ENCODE data around the gene TRIM62.

The TRIM62 gene

DNA sequence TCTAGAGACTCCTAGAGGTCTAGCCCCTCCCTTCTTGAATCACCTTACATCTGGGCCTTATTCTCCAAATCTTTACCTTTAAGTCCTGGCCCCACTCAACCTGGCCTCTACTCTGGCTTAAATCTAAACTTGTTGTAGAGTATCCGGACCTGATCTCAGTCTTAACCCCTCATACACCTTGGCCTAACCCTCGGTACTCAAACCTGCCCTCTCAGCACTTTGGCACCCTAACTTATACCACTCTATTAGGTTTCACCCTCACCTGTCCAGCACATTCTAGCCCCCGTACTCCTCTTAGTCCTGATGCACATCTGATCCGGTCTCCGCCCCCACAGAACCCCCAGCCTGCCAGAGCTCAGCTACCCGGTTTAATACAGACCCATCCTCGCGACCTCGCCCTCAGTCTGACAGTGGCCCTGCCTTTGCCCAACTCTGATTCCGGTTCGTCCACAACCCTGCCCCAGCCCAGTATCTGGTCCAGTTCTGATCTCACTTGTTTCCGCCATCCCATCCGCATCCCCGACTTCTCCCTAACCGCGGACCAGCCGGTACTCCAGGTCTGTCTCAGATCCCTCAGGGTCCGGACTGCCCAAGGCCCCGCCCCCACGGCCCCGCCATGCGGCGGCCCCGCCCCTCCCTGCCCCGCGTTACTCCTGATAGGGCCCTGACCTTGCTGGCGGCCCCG lies 1.5 kb downstream of the TRIM62 start:
- no peak for DNase-seq

- DNase-seq: no peak
These were observed 2.9 kb downstream of the TRIM62 start for GRCh38 chr1:33178836-33179439.

DNA sequence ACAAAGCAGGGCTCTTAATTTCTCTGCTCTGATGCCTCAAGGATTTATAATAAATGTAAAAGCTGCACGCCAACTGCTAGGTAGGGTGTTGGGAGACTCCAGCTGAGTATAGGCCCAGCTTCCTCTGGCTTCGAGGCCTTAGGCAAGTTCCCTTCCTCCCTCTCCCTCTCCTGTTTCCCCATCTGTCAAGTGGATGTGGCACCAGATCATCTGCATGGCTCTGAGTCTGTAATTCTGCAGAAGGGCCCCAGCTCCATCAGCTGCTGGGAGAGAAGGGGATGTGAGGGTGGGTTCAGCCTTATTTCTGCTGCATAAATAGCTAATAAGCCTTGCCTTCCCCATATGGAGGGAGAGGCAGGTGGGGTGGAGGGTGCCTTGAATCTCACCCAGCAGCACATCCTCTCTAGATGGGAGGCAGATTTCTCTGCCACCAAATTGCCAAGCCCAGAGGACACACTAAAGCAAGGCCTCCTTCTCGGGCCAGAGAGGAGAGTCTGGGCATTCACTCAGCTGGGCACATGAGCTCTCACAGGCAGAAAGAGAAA lies 3.8 kb downstream of the TRIM62 start:
- DNase-seq: no peak

GRCh38 chr1:33176887-33177286 lies 5.0 kb downstream of the TRIM62 start:
- no peak for DNase-seq

- no peak for DNase-seq
These were observed 5.4 kb downstream of the TRIM62 start for GRCh38 chr1:33176362-33176850.

GRCh38 chr1:33175865-33176264 lies 6.0 kb downstream of the TRIM62 start:
- no peak for DNase-seq

DNA sequence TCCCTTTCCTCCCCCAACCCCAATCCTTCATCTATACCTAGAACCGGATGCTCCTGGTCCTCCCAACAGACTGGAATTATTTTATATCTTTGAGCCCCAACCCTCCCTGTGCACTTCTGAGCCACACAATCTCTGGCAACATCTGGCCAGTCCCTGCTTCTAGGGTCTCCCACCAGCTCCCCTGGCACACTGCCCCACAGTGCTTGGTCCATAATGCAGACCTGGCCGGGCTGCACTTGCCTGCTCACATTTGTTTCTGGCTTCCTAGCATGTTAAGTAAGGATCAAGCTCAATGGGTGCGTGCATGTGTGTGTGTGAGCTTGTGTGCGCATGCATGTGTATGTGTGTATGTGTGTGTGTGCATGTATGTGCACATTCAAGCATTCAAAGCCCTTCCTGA lies 8.8 kb downstream of the TRIM62 start:
- no peak for DNase-seq

DNA sequence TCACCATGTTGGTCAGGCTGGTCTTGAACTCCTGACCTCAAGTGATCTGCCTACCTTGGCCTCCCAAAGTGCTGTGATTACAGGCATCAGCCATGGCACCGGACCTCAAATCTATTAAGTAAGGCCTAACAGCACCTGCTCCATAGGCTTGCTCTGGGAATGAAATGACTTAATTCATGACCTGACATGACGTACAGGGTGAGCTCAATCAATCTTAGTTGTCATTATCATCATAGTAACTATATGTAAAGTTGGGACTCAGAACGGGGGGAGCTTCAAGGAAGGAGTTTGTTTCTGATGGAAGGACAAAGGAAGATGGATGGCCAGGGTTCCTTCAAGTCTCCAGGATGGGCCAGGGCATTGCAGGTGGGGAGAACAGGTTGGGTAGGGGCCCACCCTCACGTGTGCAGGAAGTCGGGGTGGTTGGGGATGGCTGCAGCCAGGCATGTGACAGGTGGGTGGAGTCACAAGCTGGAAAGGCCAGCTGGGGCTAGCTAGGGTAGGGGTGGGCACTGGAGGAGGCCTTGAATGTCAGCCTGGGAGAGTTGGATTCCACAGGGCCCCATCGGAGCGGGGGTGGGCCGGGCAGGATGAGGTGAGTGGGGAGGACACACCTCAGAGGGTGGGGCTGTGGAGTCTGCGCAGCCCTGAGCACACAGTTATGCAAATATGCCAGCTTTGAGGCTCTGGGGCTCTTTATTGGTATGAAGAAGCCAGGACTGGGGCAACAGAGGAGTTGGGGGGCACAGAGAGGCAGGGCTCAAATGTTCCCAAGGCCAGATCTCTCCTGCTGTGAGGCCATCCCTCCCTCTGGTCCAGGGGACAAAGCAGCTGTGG lies 9.6 kb downstream of the TRIM62 start:
- no peak for DNase-seq

GRCh38 chr1:33170351-33171274 lies 11.2 kb downstream of the TRIM62 start:
- DNase-seq: no peak

DNA sequence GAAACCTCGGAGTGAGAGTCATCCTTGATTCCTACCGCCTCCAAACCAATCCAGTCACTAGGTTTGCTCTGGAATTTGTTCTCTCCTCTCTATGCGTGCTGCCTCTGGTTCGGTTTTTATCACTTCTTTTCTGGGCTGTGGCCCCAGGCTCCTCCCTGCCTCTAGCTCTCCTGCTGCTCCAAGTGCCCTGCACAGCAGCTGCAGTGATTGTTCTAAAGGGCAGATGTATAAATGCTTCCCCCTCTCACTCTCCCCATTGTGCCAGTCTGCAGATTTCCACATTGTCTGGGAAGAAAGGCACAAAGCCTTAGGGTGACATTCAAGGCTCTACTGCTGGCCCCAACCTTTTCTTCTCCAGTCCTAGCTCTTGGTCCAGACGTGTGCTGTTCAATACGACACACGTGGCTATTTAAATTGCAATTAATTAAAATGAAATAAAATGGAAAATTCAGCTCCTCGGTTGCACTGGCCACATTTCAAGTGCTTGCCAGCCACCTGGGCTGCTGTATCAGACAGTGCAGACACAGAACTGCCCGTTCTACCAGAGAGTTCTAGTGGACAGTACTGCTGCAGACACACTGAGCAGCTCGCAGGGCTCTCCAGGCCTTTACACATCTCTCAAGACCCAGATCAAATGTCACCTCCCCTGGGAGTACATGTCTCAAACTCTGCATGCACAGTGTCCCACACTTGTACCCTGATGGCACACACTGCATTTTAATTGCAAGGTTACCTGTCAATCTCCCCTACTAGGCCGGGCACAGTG lies 12.4 kb downstream of the TRIM62 start:
- no peak for DNase-seq

DNA sequence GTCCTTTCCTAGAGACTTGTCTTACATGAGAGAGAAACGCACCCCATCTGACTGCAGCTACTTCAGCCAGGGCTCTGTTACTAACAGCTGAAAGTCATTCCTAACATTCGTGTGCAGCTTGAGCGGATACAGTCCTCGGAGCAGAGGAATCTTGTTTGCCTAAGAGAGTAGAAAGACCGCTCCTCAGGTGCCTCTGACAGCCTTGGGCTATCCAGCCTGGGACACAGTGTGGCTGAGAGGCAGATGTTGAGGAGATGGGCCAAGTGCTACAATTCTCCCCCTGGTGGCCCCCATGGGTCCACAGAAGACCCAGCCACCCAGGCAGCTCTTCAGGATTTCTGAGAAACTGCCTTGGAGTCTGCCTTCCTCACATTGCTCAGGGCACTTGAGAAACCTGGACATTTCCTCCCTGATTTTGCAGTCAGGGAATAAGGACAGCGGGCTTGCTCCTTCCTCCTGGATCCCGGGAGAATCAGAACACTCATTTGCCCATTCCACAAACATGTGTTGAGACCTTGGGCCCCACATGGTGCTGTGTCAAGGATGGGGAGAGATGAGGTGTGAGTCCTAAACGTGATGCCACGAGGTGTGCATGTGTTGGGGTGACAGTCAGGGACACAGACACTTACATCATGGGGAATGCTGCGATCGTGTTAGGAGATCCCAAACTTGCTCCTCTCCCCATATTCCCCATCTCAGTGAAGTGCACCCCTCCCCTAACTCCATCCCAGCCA lies 13.1 kb downstream of the TRIM62 start:
- no peak for DNase-seq

DNA sequence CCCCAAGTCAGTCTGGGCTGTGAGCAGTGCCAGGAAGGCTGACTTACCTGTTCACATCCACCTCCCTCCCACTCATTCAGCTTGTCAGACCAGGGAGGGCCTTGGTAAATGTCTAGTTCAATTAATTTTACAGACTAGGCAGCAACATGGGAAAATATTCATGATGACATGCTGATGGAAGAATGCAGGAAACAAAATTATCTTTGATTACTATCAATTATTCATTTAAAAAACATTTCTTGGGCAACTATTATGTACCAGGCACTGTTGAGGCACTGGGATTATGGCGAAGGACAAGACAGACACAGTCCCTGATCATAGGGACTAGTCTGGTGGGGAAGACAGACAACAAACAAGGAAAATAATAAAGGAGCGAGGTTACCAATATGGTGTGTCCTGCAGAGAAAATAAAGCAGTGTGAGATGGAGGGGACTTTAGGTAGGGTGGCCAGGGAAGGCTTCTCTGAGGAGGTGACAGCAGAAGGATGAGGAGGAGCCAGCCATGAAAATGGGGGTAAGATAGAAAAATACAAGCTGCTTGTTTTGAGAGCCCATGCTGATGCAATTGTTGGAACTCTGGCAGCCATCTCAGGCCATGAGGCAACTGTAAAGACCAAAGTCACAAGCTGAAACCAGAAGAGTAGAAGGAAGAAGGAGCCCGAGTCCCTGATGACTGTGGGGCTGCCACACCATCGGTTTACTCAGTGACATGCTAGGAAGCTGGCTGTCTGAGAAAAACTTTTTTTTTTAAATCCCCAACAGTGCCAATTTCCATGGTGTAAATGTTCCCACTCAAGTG lies 14.0 kb downstream of the TRIM62 start:
- DNase-seq: no peak

GRCh38 chr1:33165809-33166208 lies 16.0 kb downstream of the TRIM62 start:
- no peak for DNase-seq

DNA sequence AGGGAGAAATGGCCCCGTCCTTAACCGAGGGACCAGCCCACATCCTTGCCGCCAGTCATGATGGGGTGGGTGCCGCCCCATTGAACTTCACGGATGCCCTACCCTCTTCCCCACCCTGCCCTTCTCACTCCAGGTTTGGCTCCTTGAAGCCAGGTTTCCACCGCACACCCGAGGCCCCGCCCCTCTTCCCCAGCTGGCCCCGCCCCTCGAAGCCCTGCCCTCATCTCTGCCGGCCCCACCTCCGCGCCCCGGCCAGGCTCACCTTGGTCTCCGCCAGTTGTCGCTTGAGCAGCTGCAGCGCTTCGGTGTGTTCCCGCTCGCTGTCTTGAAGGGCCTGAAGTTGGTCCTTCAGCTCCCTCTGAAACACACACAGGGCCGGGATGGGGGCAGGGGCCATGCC lies 16.6 kb downstream of the TRIM62 start:
- DNase-seq: no peak

DNA sequence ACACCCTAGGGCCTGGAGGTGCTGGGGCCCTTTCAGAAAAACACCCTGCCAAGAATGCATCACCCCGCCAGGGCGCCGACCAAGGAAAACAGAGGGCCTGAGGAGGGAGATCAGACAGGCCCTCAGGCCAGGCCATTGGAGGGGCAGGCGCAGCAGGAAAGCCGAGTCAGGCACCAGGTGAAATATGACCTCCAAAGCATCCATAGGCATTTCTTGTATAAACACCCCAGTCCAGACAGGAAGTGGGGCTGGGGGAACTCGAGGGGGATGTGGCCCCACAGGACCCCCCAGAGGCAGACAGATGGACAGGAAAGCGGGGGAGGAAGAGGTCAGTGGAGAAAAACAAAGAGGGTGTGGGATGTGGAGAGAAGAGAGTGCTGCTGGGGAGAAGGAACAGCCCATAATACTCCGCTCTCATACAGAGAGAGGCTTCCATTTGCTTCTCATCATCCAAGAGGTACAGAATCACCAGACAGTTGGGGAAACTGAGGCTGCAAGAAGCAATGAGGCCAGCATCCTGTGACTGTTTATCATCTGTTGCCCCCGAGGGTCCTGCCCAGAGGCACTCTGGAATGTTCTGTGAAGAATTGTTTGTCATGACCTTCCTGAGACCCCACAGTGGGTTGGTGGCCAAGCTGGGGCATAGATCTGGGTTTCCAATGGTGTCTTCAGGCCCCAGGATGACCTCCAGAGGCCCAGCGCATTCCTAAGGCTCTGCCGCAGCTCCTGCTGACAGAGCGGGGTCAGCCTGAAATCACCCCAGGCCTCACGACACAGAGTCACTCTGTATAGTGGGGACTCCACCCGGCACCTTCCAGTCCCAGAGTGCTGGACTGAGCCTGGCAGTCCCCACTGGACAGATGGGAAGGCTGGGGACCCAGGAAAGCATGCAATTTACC lies 18.0 kb downstream of the TRIM62 start:
- no peak for DNase-seq

- no peak for DNase-seq
These were observed 19.7 kb downstream of the TRIM62 start for GRCh38 chr1:33162141-33162540.

- DNase-seq: no peak
These were observed 20.7 kb downstream of the TRIM62 start for GRCh38 chr1:33161061-33161681.

DNA sequence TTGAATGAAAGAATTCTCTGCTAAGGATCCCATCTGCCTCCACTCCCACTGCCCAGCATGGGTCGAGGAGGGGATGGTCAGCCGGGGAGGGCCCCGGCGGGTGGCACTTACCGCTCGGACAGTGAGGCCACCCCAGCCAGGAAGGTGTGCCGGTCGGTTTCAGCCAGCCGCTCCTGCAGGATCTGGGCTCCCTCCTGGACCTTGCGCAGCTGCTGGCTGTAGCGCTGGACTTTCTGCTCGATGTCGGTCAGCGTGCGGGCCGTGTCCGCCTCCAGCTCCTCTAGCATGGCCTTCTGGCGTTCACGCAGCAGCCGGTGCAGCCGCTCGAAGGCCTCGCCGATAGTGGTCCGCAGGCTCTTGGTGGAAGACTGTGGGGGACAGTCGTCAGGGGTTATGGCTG lies 22.3 kb downstream of the TRIM62 start:
- no peak for DNase-seq
